NCI-H2196 (cell line): ENCODE results near the gene ACAD10.
A peak's percentile ranks its signal among the peaks of the same experiment; 100 is the strongest.
"Not testable (repeated sequence)": the region's sequence is repeated elsewhere in the genome, so short reads cannot be mapped to it uniquely, and the experiment has no call there.

Experiments
- DNase-seq: peaks from one replicate; lab custom pipeline; 2025; ENCODE audit not compliant: unreplicated experiment; lab: John Stamatoyannopoulos, UW

ACAD10 gene

DNA sequence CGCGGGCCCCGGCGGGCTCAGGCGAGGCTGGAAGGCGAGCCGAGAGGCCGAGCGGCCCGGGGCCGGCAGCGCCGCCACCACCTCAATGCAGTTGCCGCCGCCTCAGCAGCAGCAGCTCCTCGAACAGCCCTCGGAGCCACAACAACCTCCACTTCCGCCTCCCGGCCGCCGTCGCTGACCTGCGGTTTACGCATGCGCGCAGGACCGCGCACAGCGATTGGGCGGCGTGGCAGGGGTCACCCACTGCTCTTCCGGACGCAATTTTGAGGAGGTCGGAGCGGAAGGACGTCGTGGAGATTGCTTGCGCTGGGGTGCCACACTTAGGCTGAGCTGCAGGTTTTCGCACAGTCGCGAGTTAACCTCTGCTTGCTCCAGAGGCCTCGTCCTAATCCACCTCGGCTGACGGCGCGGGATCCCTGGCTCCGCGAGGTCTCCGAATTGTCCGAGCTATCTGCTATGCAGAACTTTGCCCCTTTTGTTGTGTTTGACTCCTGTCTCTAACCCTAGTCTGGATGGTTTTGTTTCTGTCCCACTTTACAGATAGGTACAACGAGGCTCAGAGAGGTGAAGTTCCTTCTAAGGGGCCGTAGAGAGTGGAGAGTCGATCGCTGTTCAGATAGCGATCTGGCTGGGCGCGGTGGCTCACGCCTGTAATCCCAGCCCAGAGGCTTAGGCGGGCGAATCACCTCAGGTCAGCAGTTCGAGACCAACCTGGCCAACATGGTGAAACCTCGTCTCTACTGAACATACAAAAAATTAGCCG lies at the start of gene ACAD10, which contains the start of gene BRAP:
TSS of gene ACAD10 (plus strand) at position 243 of the 763 bp plus-strand sequence. CDS start 6,657 bp downstream, outside the sequence.
TSS of gene BRAP (minus strand) at position 146 of the 763 bp plus-strand sequence. CDS start 164 bp downstream, outside the sequence.
- DNase-seq: peak; percentile 95

- no peak for DNase-seq
Measured at GRCh38 chr12:111636209-111636945, 49.5 kb upstream of the ACAD10 start.

DNA sequence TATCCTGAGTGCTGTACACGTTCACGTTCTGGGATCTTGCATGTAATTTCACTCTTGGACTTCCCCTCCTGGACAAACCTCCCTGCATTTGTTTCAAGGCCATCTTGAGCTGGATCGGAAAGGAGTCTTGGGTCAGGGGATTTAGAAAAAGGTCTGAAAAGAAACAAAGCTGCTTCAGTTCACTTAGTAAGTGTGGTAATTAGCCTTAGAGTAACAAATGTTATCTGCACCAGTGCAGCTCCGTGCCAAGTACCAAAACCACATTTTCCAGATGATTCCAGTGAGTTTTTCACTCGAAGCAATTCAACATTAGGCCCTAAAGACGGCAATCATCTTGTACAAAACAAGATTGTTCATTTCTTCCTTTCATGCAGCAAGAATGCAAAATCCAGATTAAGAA lies 47.3 kb upstream of the ACAD10 start:
- DNase-seq: no peak

DNA sequence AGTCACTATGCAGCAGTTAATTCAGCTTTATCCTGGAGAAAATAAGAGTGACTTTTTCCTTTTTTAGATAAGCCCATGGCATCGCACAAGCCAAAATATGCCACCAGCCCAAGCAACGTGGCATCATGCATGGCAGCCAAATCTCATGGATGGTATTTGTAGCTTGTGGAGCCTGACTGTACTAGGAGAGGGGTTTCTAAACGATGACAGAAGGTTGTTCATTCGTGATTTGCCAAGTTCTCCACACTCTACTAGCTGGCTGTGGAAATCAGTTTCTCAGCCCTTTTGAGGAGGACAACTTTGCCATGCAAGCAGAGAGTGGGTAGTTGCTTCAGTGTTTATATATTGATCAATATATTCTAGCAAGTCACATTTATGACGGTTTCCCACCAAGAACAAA lies 45.3 kb upstream of the ACAD10 start:
- DNase-seq: no peak

- DNase-seq: no peak
Measured at GRCh38 chr12:111642681-111643426, 43.0 kb upstream of the ACAD10 start.

DNA sequence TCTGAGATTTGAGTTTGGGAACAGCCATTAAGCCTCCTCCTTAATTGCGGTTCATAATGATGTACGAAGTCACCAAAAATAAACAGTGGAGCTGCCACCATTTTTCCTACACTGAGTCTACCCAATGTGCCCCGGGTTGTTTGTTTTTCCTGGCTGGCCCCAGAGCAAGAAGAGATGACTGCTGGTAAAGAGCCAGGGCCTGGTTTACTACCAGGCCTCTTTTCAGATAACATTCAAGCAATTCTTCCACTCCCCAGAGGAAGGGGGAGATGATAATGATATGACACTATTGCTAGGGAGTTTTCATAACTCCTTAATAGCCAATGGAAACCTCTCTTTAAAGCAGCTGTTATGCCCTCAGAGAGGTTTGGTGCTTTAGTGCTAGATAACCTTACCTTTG lies 42.4 kb upstream of the ACAD10 start:
- peak; percentile 43 for DNase-seq

GRCh38 chr12:111645433-111645832 lies 40.4 kb upstream of the ACAD10 start:
- peak; percentile 47 for DNase-seq

- no peak for DNase-seq
Measured at GRCh38 chr12:111650912-111651311, 34.9 kb upstream of the ACAD10 start.

DNA sequence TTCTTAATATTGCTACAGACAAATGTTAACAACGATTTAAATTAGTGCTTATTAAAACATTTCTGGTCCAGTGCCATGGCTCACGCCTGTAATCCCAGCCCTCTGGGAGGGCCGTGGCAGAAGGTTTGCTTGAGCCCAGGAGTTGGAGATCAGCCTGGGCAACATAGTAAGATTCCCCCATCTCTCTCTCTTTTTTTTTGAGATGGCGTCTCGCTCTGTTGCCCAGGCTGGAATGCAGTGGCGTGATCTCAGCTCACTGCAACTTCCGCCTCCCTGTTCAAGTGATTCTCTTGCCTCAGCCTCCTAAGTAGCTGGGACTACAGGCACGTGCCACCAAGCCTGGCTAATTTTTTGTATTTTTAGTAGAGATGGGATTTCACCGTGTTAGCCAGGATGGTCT lies 33.3 kb upstream of the ACAD10 start:
- not testable (repeated sequence) for DNase-seq

GRCh38 chr12:111653596-111653995 lies 32.3 kb upstream of the ACAD10 start:
- DNase-seq: no peak

DNA sequence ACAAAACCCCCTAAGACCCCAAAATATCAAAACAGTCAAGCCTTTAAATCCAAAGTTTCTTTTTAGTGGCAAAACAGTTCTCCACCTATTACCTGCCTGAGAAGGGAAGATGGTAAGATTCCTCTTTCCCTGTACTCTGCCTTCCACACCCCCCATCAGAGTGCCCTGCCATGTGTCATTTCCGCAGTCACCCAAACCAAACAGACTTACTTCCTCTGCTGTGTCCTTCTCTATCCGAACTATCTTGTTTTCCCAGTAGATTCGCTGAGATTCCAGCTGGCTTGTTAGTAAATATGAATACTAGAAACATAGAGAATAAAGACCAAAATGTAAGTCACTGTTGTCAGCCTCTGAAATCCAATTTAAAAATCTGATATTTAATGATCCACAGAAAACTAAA lies 30.5 kb upstream of the ACAD10 start:
- DNase-seq: no peak

GRCh38 chr12:111656016-111656415 lies 29.8 kb upstream of the ACAD10 start:
- DNase-seq: no peak

DNA sequence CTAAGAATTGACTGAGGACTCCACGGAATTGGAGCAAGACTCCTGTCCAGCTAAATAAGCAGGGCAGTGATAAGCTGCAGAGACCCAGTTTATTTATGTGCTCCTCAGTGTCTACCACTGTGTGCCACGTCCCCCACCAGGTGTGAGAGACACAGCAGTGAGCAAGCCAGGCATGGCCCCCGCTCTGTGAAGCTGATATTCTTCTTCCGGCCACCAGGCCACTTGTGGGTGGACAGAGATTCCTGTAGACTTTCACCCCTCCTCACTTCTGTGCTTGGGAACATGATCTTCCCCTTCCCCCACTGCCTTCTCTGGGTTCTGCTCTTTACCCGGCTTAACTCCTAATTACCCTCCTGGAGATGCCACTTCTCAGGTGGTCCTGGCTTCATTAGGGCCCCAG lies 21.4 kb upstream of the ACAD10 start:
- DNase-seq: no peak

DNA sequence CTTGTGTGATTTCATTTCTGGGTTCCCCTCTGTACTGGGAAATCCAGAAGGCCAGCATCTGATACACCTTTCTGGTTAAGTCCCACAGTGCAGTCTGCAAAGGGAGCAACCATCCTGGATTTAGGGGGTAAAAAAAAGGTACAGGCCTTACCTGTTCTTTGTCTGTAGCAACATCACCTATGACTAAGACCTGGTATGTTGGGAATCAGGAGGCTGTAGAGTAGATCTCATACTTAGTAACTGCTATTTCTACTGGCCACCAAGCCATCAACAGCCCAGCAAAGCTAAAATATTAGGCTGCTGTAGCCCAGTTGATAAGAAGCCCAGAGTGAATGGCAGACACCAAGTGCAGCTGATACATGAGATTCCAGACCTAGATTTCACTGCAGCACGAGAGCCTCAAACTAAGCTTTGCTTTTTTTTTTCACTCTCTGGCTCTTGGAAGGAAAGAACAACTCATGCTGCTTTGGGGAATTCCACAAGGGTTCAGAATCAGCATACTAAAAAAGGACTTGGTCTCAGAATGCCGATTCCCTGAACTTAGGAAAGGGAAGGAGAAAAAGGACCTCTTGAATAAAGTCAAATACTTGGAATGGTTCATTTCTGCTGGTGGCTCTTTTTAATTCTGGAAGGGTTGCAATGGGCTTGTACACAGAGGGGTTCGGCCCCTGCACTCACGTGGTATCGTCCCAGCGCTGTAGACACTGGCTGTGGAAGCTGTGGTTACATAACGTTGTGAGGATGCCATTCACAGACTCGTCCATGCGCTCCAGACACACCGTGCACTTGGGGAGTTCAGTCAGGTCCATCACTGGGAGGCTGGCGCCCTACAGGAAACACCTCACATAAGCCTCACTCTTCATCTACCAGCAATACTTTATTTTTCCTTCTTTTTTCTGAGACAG lies 20.6 kb upstream of the ACAD10 start:
- no peak for DNase-seq

DNA sequence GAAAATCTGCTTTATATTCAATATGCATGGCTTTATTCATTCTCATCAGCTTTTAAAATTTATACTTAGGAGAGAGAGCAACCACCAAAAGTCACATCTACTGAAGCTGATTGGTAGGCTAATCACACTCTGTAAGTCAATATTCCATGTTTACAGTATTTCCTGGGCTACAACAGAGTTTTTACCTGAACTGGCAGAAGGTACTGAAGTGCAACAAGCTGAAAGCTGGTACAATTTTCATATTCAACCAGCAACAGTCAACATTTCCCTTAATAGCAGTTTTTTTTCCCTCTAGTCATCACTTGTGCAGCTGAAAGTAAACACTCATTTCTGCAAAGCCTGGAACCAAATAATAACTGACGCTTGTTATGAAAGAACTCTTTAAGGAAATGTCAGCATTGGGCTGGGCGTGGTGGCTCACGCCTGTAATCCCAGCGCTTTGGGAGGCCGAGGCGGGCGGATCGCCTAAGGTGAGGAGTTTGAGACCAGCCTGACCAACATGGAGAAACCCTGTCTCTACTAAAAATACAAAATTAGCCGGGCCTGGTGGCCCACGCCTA lies 13.0 kb upstream of the ACAD10 start:
- DNase-seq: no peak

GRCh38 chr12:111673503-111673902 lies 12.3 kb upstream of the ACAD10 start:
- DNase-seq: peak; percentile 16

DNA sequence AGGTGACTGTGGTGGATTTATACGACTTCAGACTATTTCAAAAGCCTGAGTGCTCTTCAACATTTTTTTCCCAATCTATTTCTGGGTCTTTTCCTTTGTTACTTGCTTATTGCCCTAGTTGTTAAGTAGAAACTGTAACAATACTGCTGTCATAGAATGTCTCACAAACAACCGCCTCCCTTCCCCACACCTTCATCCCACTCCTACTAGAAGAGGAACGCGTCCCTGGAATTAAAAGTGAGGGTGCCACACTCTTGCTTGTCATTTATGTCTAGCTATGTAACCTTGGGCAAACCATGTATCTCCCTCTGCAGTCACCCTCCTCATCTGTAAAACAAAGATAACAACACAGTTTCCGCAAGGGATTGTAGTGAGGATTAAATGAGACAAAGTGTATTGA lies 8.7 kb upstream of the ACAD10 start:
- no peak for DNase-seq

GRCh38 chr12:111684485-111685198 lies 1.2 kb upstream of the ACAD10 start:
- DNase-seq: not testable (repeated sequence)

GRCh38 chr12:111685322-111685810 lies 487 bp upstream of the ACAD10 start:
- no peak for DNase-seq
